Naive B cell (primary cell): ENCODE measurements around the gene SERPINB12. TPM values are rescaled to one million over a fixed set of nuclear protein-coding genes. Genes with fewer than 3 reads are reported as not detected.

Experiments
- ATAC-seq, 2 donors: fragments of 150-1000 bp; cut with Tn5 transposase; 2 replicates each; pipeline ENCODE4 v1.10.0; 2021; ENCODE audit warnings: low read depth in 2 of 2, mild to moderate bottlenecking in 2 of 2, moderate library complexity in 2 of 2
- DNase-seq: peaks from one replicate; pipeline ENCODE4 v3.0.0; 2022
- H3K27ac Mint-ChIP-seq, 6 donors: one replicate each; pipeline ENCODE4 v1.8.0; 2020 to 2022; ENCODE audit warnings: mild to moderate bottlenecking in 6 of 6, mixed read lengths in 6 of 6, moderate library complexity in 5 of 6, inconsistent platforms in 2 of 6
- H3K27me3 Mint-ChIP-seq, 3 donors: one replicate each; pipeline ENCODE4 v1.8.0; 2021 to 2022; ENCODE audit warnings: mixed read lengths in 3 of 3, mild to moderate bottlenecking in 1 of 3
- H3K36me3 Mint-ChIP-seq, 2 donors: one replicate each; pipeline ENCODE4 v1.8.0; 2020 to 2022; ENCODE audit warnings: mixed read lengths in 2 of 2, inconsistent platforms in 1 of 2, mild to moderate bottlenecking in 1 of 2
- H3K4me1 Mint-ChIP-seq, 3 donors: one replicate each; pipeline ENCODE4 v1.8.0; 2020 to 2022; ENCODE audit warnings: mixed read lengths in 3 of 3, inconsistent platforms in 1 of 3, mild to moderate bottlenecking in 1 of 3, moderate library complexity in 1 of 3
- H3K4me3 Mint-ChIP-seq, 8 donors: one replicate each; pipeline ENCODE4 v1.8.0; 2020 to 2022; ENCODE audit warnings: mild to moderate bottlenecking in 8 of 8, mixed read lengths in 8 of 8, moderate library complexity in 8 of 8, inconsistent platforms in 2 of 8
- H3K9me3 Mint-ChIP-seq, 7 donors: one replicate each; pipeline ENCODE4 v1.8.0; 2020 to 2022; ENCODE audit warnings: mixed read lengths in 7 of 7, mild to moderate bottlenecking in 5 of 7, inconsistent platforms in 2 of 7, moderate library complexity in 1 of 7
- polyA plus RNA-seq, 6 donors: library from polyadenylated mRNA; unstranded; fragments of 300-500 nt; fragmentation: Illumina TruSeq; gene quantifications; one replicate each; pipeline ENCODE4 v1.2.3, GENCODE V29; 2021; ENCODE audit warnings: low read depth in 6 of 6

Gene SERPINB12
- polyA plus RNA-seq, 6 donors from 2014 or later, result not detected

- H3K36me3 Mint-ChIP-seq, result no peaks in the 10 kb centered on the region
- H3K27me3 Mint-ChIP-seq, result peaks cover 0 to 16% (median 0%) of the 10 kb centered on the region in 3 donors
- ATAC-seq (no peak), DNase-seq (no peak)
- H3K27ac Mint-ChIP-seq, result no peak overlapping the region
- H3K4me1 Mint-ChIP-seq, result no peaks in the 10 kb centered on the region
- peaks cover 0 to 5% (median 1%) of the 10 kb centered on the region in 7 donors for H3K9me3 Mint-ChIP-seq
- no peak overlapping the region for H3K4me3 Mint-ChIP-seq
These were observed 49.0 kb downstream of the SERPINB12 start for GRCh38 chr18:63590966-63591695.

GRCh38 chr18:63591725-63592124, 49.6 kb downstream of the SERPINB12 start:
- H3K4me3 Mint-ChIP-seq, result no peak overlapping the region
- no peaks in the 10 kb centered on the region for H3K36me3 Mint-ChIP-seq
- H3K9me3 Mint-ChIP-seq, result peaks cover 0 to 5% (median 1%) of the 10 kb centered on the region in 7 donors
- no peak overlapping the region for H3K27ac Mint-ChIP-seq
- ATAC-seq, result no peak
- H3K4me1 Mint-ChIP-seq, result no peaks in the 10 kb centered on the region
- peaks cover 0 to 16% (median 0%) of the 10 kb centered on the region in 3 donors for H3K27me3 Mint-ChIP-seq
- no peak for DNase-seq

GRCh38 chr18:63592471-63592870, 50.3 kb downstream of the SERPINB12 start:
- peaks cover 0 to 16% (median 4%) of the 10 kb centered on the region in 3 donors for H3K27me3 Mint-ChIP-seq
- H3K9me3 Mint-ChIP-seq, result peaks cover 0 to 5% (median 1%) of the 10 kb centered on the region in 7 donors
- ATAC-seq (no peak), DNase-seq (no peak)
- no peaks in the 10 kb centered on the region for H3K36me3 Mint-ChIP-seq
- no peak overlapping the region for H3K27ac Mint-ChIP-seq
- H3K4me3 Mint-ChIP-seq, result no peak overlapping the region
- H3K4me1 Mint-ChIP-seq, result no peaks in the 10 kb centered on the region

- Mint-ChIP-seq H3K9me3 (peaks cover 0 to 5% (median 0%) of the 10 kb centered on the region in 7 donors), H3K27ac (no peak overlapping the region), H3K36me3 (no peaks in the 10 kb centered on the region), H3K4me3 (no peak overlapping the region), H3K27me3 (peaks cover 0 to 10% (median 6%) of the 10 kb centered on the region in 3 donors), H3K4me1 (no peaks in the 10 kb centered on the region)
- ATAC-seq (no peak), DNase-seq (no peak)
These were observed 54.8 kb downstream of the SERPINB12 start for GRCh38 chr18:63596964-63597363.

- Mint-ChIP-seq H3K27me3 (peaks cover 0 to 8% (median 6%) of the 10 kb centered on the region in 3 donors), H3K27ac (peak overlapping the region in 1 of 6 donors; percentile 78), H3K4me1 (no peaks in the 10 kb centered on the region), H3K9me3 (peaks cover 0 to 5% (median 2%) of the 10 kb centered on the region in 7 donors), H3K36me3 (no peaks in the 10 kb centered on the region), H3K4me3 (no peak overlapping the region)
- ATAC-seq, result no peak
- no peak for DNase-seq
These were observed 61.2 kb downstream of the SERPINB12 start for GRCh38 chr18:63603355-63603754.

- Mint-ChIP-seq H3K4me3 (no peak overlapping the region), H3K27ac (no peak overlapping the region), H3K27me3 (peaks cover 0 to 8% (median 6%) of the 10 kb centered on the region in 3 donors), H3K36me3 (no peaks in the 10 kb centered on the region), H3K4me1 (no peaks in the 10 kb centered on the region), H3K9me3 (peaks cover 0 to 5% (median 2%) of the 10 kb centered on the region in 7 donors)
- no peak for DNase-seq
- ATAC-seq, result no peak
These were observed 61.6 kb downstream of the SERPINB12 start for GRCh38 chr18:63603772-63604171.

GRCh38 chr18:63604791-63605567, 62.8 kb downstream of the SERPINB12 start:
- no peaks in the 10 kb centered on the region for H3K4me1 Mint-ChIP-seq
- ATAC-seq (no peak), DNase-seq (no peak)
- no peak overlapping the region for H3K4me3 Mint-ChIP-seq
- no peak overlapping the region for H3K27ac Mint-ChIP-seq
- no peaks in the 10 kb centered on the region for H3K36me3 Mint-ChIP-seq
- peaks cover 0 to 8% (median 6%) of the 10 kb centered on the region in 3 donors for H3K27me3 Mint-ChIP-seq
- peaks cover 0 to 5% (median 0%) of the 10 kb centered on the region in 7 donors for H3K9me3 Mint-ChIP-seq

- Mint-ChIP-seq H3K4me1 (no peaks in the 10 kb centered on the region), H3K9me3 (peaks cover 0 to 3% (median 0%) of the 10 kb centered on the region in 7 donors), H3K27ac (no peak overlapping the region), H3K27me3 (peaks cover 5 to 14% (median 8%) of the 10 kb centered on the region in 3 donors), H3K4me3 (no peak overlapping the region), H3K36me3 (no peaks in the 10 kb centered on the region)
- DNase-seq (no peak), ATAC-seq (no peak)
These were observed 64.4 kb downstream of the SERPINB12 start for GRCh38 chr18:63606526-63606925.

- peaks cover 0 to 4% of the 10 kb centered on the region in 2 donors for H3K36me3 Mint-ChIP-seq
- no peak overlapping the region for H3K4me3 Mint-ChIP-seq
- H3K27ac Mint-ChIP-seq, result no peak overlapping the region
- peaks cover 0 to 12% (median 2%) of the 10 kb centered on the region in 7 donors for H3K9me3 Mint-ChIP-seq
- no peak for ATAC-seq
- no peak for DNase-seq
- H3K27me3 Mint-ChIP-seq, result peaks cover 5 to 14% (median 9%) of the 10 kb centered on the region in 3 donors
- H3K4me1 Mint-ChIP-seq, result no peaks in the 10 kb centered on the region
These were observed 71.3 kb downstream of the SERPINB12 start for GRCh38 chr18:63613420-63613819.

- no peak overlapping the region for H3K4me3 Mint-ChIP-seq
- DNase-seq (no peak), ATAC-seq (no peak)
- no peaks in the 10 kb centered on the region for H3K4me1 Mint-ChIP-seq
- peaks cover 0 to 4% of the 10 kb centered on the region in 2 donors for H3K36me3 Mint-ChIP-seq
- H3K27ac Mint-ChIP-seq, result no peak overlapping the region
- peaks cover 0 to 27% (median 6%) of the 10 kb centered on the region in 7 donors for H3K9me3 Mint-ChIP-seq
- H3K27me3 Mint-ChIP-seq, result peaks cover 0 to 14% (median 0%) of the 10 kb centered on the region in 3 donors
These were observed 75.1 kb downstream of the SERPINB12 start for GRCh38 chr18:63617049-63617914.

- no peak overlapping the region for H3K4me3 Mint-ChIP-seq
- H3K27me3 Mint-ChIP-seq, result peaks cover 0 to 11% (median 0%) of the 10 kb centered on the region in 3 donors
- H3K27ac Mint-ChIP-seq, result no peak overlapping the region
- peaks cover 0 to 24% (median 7%) of the 10 kb centered on the region in 7 donors for H3K9me3 Mint-ChIP-seq
- ATAC-seq, result no peak
- H3K4me1 Mint-ChIP-seq, result no peaks in the 10 kb centered on the region
- no peak for DNase-seq
- peaks cover 0 to under 1% of the 10 kb centered on the region in 2 donors for H3K36me3 Mint-ChIP-seq
These were observed 75.7 kb downstream of the SERPINB12 start for GRCh38 chr18:63617915-63618234.
